Esophagus squamous epithelium (tissue), 5 donors: ENCODE results near the gene ZBTB46. TPM values are rescaled to one million over a fixed set of nuclear protein-coding genes. Genes with fewer than 3 reads are reported as not detected.

Experiments used
- DNase-seq: peaks from one replicate; lab custom pipeline; 2025; lab: John Stamatoyannopoulos, UW
- H3K27ac ChIP-seq, 4 donors: fragments of 200-600 bp; sonication (generic); one replicate each; pipeline ENCODE4 v1.5.1; 2016 to 2019; ENCODE audit warnings: mild to moderate bottlenecking in 1 of 4
- H3K27me3 ChIP-seq, 4 donors: fragments of 200-600 bp; sonication (generic); 1 replicate in 3 of 4; 2 replicates in 1 of 4; pipeline versions ENCODE4 v1.5.1 to v1.6.0; 2017 to 2021; ENCODE audit warnings: antibody characterized with exemption in 1 of 4
- H3K36me3 ChIP-seq, 3 donors: fragments of 200-600 bp; sonication (generic); one replicate each; pipeline ENCODE4 v1.5.1; 2016 to 2019
- H3K4me1 ChIP-seq, 3 donors: fragments of 200-600 bp; sonication (generic); one replicate each; pipeline ENCODE4 v1.5.1; 2017 to 2019
- H3K4me3 ChIP-seq, 4 donors: fragments of 200-600 bp; sonication (generic); 1 replicate in 3 of 4; 2 replicates in 1 of 4; pipeline ENCODE4 v1.5.1; 2016 to 2019; ENCODE audit warnings: mild to moderate bottlenecking in 2 of 4, moderate library complexity in 1 of 4
- H3K9me3 ChIP-seq, 3 donors: fragments of 200-600 bp; sonication (generic); one replicate each; pipeline ENCODE4 v1.5.1; 2016 to 2019
- POLR2A ChIP-seq, 4 donors: fragments of 450-650 bp; IDR thresholded peaks; one replicate each; pipeline ENCODE4 v1.6.1; 2017; ENCODE audit warnings: antibody characterized with exemption in 4 of 4, mild to moderate bottlenecking in 4 of 4, moderate library complexity in 3 of 4
- WGBS, 2 donors: methylation state at CpG; one replicate each; pipeline ENCODE4 v1.1.5; 2018; 5-methylcytosine and 5-hydroxymethylcytosine counted together
- intact Hi-C: fragments of 100-400 bp; cut with DNase I; formaldehyde crosslinking; loops from one replicate; pipeline ENCODE4 v1.15.0; 2022
- total RNA-seq, 4 donors: library from RNA; depleted of rRNA; stranded (reverse); fragments of >200 nt; gene quantifications; one replicate each; pipeline ENCODE4 v1.1.0, GENCODE V29; 2016
- TF ChIP-seq, protein P1 (sequence below), 6 experiments: fragments of 450-650 bp in 4 of 6; fragments of 200-600 bp in 2 of 6; sonication (generic) in 2 of 6; IDR thresholded peaks; one replicate each; pipeline ENCODE4 v1.5.1; 2016 to 2019; ENCODE audit warnings: antibody characterized with exemption in 6 of 6, mild to moderate bottlenecking in 4 of 6, moderate library complexity in 4 of 6
- donor health status: DM: yes; HTN: yes; CAD: no.

Gene ZBTB46
- total RNA-seq, 4 donors from 2014 or later = 0.79 to 4.2 (median 2.0) TPM

GRCh38 chr20:63863798-63864544, 32.9 kb upstream of the ZBTB46 start:
- H3K4me1 ChIP-seq = peaks cover 23 to 63% (median 36%) of the 10 kb centered on the region in 3 donors

DNA sequence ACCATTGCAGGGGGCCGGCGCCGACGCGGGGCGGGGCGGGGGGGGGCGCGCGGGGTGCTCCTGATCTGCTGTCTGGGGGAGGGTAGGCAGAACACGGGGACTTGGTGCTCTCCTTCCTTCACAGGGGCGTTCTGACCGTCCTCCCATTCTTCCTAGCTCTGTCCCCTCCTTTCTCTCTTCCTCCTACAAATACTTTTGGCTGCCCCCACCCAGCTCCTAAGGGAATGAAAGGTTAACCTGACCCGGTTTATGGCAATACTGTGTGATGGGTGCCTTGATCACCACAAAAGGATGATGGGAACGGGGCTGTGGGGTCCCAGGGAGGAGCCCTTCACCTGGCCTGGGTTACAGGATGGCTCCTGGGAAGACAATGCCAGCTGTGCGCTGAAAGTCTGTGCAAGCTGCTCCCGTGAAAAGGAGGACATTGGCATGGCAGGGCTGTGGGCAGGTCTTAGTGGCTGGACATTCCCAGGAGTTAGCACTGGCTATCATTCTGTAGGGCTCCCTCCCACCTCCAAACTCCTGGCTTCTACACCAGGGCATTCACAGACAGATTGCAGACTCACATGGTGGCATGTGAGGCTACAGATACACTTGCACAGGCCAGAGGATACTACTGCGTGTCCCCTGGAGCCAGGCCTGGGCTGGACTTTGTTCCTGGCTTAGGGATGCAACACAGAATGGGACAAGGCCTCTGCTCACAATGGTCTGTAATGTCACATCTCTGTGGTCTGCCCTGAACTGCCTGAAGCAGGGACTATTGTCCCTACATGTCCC, 32.1 kb upstream of the ZBTB46 start:
- intact Hi-C loops = no loop called here
- WGBS, 2 donors = 65 to 90% methylated on average over 3 to 5 of the region's 18 CpGs
- no peak for DNase-seq

More at GRCh38 chr20:63863798-63864544, 32.9 kb upstream of the ZBTB46 start:
- Histone ChIP-seq H3K4me3 (peak overlapping the region; percentile 82 to 98 (median 96)), H3K9me3 (no peaks in the 10 kb centered on the region), H3K27ac (peak overlapping the region; percentile 97 to 100 (median 98)), H3K27me3 (no peaks in the 10 kb centered on the region), H3K36me3 (peaks cover 0 to 41% (median 14%) of the 10 kb centered on the region in 3 donors)
- 0 to 8% methylated on average over 9 to 10 of the region's 38 CpGs for WGBS, 2 donors
- DNase-seq = peak; percentile 64
- peak in 1 of 4 donors; percentile 46 for TF ChIP-seq POLR2A (IDR thresholded peaks at IDR 0.05)
- TF ChIP-seq, protein P1, sequence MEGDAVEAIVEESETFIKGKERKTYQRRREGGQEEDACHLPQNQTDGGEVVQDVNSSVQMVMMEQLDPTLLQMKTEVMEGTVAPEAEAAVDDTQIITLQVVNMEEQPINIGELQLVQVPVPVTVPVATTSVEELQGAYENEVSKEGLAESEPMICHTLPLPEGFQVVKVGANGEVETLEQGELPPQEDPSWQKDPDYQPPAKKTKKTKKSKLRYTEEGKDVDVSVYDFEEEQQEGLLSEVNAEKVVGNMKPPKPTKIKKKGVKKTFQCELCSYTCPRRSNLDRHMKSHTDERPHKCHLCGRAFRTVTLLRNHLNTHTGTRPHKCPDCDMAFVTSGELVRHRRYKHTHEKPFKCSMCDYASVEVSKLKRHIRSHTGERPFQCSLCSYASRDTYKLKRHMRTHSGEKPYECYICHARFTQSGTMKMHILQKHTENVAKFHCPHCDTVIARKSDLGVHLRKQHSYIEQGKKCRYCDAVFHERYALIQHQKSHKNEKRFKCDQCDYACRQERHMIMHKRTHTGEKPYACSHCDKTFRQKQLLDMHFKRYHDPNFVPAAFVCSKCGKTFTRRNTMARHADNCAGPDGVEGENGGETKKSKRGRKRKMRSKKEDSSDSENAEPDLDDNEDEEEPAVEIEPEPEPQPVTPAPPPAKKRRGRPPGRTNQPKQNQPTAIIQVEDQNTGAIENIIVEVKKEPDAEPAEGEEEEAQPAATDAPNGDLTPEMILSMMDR (IDR thresholded peaks at IDR 0.05) = peak; percentile 52 to 74 (median 62)
- intact Hi-C loops = no loop called here

GRCh38 chr20:63861981-63862901, 31.2 kb upstream of the ZBTB46 start:
- no peak for DNase-seq
- Histone ChIP-seq H3K9me3 (no peaks in the 10 kb centered on the region), H3K4me3 (no peak overlapping the region), H3K27ac (peak overlapping the region in 2 of 4 donors; percentile 97 to 98), H3K27me3 (peaks cover 0 to 16% (median 0%) of the 10 kb centered on the region in 4 donors), H3K4me1 (peaks cover 38 to 68% (median 45%) of the 10 kb centered on the region in 3 donors), H3K36me3 (peaks cover 0 to 29% (median 10%) of the 10 kb centered on the region in 3 donors)
- intact Hi-C loops = no loop called here
- TF ChIP-seq POLR2A (IDR thresholded peaks at IDR 0.05) = no peak
- TF ChIP-seq, protein P1 (IDR thresholded peaks at IDR 0.05) = no peak
- WGBS, 2 donors = 94 to 96% methylated on average over 15 to 23 of the region's 95 CpGs

More for the DNA sequence above, 32.1 kb upstream of the ZBTB46 start:
- TF ChIP-seq, protein P1 (IDR thresholded peaks at IDR 0.05) = no peak
- TF ChIP-seq POLR2A (IDR thresholded peaks at IDR 0.05) = no peak
- H3K9me3 ChIP-seq = no peaks in the 10 kb centered on the region
- H3K27me3 ChIP-seq = peaks cover 0 to 6% (median 0%) of the 10 kb centered on the region in 4 donors
- H3K36me3 ChIP-seq = peaks cover 0 to 34% (median 10%) of the 10 kb centered on the region in 3 donors
- H3K4me1 ChIP-seq = peaks cover 29 to 68% (median 44%) of the 10 kb centered on the region in 3 donors
- peak overlapping the region; percentile 97 to 100 (median 98) for H3K27ac ChIP-seq
- H3K4me3 ChIP-seq = peak overlapping the region; percentile 82 to 98 (median 96)

- no peak within 1 kb of the TSS for H3K4me3 ChIP-seq
- DNase-seq = no peak
- TF ChIP-seq POLR2A (IDR thresholded peaks at IDR 0.05) = no peak
- TF ChIP-seq, protein P1 (IDR thresholded peaks at IDR 0.05) = no peak
- H3K4me1 ChIP-seq = peaks cover 38 to 61% (median 38%) of the 10 kb centered on the region in 3 donors
- peaks cover 0 to 22% (median 0%) of the 10 kb centered on the region in 4 donors for H3K27me3 ChIP-seq
- no peaks in the 10 kb centered on the region for H3K9me3 ChIP-seq
- intact Hi-C loops = no loop called here
- H3K36me3 ChIP-seq = peaks cover 0 to 29% (median 10%) of the 10 kb centered on the region in 3 donors
- 98% methylated on average over 16 of the region's 59 CpGs; no CpG with 5 or more reads in 1 of the 2 donors for WGBS, 2 donors
- peak within 1 kb of the TSS in 1 of 4 donors; percentile 47 for H3K27ac ChIP-seq
Measured at GRCh38 chr20:63861365-63861934, 30.4 kb upstream of the ZBTB46 start, which contains the start of gene ABHD16B. Gene ABHD16B (plus strand): TSS chr20:63861498. CDS start chr20:63861541, 43 bp downstream.
